HG03108 (cell line): ENCODE measurements around the gene CELA2A.
"Not testable (repeated sequence)": the region's sequence is repeated elsewhere in the genome, so short reads cannot be mapped to it uniquely, and the experiment has no call there.

Experiments
- ATAC-seq: cut with Tn5 transposase; IDR thresholded peaks from one replicate; pipeline ENCODE4 v1.9.1; 2021; ENCODE audit warnings: moderate library complexity; ENCODE audit not compliant: unreplicated experiment

Gene CELA2A

GRCh38 chr1:15492596-15492995 lies 36.1 kb downstream of the CELA2A start:
- no peak for ATAC-seq

GRCh38 chr1:15493869-15494390 lies 37.4 kb downstream of the CELA2A start:
- no peak for ATAC-seq

GRCh38 chr1:15500184-15501178 lies 43.9 kb downstream of the CELA2A start:
- ATAC-seq = no peak

- no peak for ATAC-seq
These were observed 44.9 kb downstream of the CELA2A start for GRCh38 chr1:15501208-15502032.

GRCh38 chr1:15504436-15504835 lies 47.9 kb downstream of the CELA2A start:
- ATAC-seq = no peak

- no peak for ATAC-seq
These were observed 50.3 kb downstream of the CELA2A start for GRCh38 chr1:15506831-15507230.

GRCh38 chr1:15507278-15507677 lies 50.7 kb downstream of the CELA2A start:
- ATAC-seq = no peak

GRCh38 chr1:15508700-15509487 lies 52.4 kb downstream of the CELA2A start:
- ATAC-seq = no peak

- no peak for ATAC-seq
These were observed 53.1 kb downstream of the CELA2A start for GRCh38 chr1:15509586-15509985.

- ATAC-seq = no peak
These were observed 54.3 kb downstream of the CELA2A start for GRCh38 chr1:15510611-15511405.

- no peak for ATAC-seq
These were observed 56.7 kb downstream of the CELA2A start for GRCh38 chr1:15513192-15513591.

GRCh38 chr1:15513919-15514318 lies 57.4 kb downstream of the CELA2A start:
- no peak for ATAC-seq

GRCh38 chr1:15514557-15514956 lies 58.0 kb downstream of the CELA2A start:
- not testable (repeated sequence) for ATAC-seq

GRCh38 chr1:15515022-15515663 lies 58.6 kb downstream of the CELA2A start:
- ATAC-seq = no peak

- ATAC-seq = no peak
These were observed 63.1 kb downstream of the CELA2A start for GRCh38 chr1:15519625-15520024.

GRCh38 chr1:15521206-15521906 lies 64.8 kb downstream of the CELA2A start:
- not testable (repeated sequence) for ATAC-seq
